Measurements from ENCODE around the gene PARD6B. TPM values are rescaled to one million over a fixed set of nuclear protein-coding genes. Genes with fewer than 3 reads are reported as not detected.

The PARD6B gene
- total RNA-seq, 1 experiment from 2014 or later: 29.6 TPM

DNA sequence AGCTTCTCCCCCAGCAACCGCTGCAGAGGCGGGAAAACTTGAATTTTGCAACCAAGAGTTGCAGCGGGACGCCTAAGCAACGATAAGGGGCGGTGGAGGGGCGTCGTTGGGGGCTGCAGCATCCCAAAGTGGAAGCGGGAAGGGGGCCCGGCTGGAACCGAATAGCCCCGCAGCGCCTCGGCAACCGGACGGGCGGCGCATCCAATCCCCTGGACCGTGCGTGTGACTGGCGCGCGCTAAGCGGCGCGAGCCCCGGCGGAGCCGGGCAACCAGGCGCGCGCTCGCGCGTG is 670 bp upstream of the PARD6B start (continued):
- TF ChIP-seq, protein P1, sequence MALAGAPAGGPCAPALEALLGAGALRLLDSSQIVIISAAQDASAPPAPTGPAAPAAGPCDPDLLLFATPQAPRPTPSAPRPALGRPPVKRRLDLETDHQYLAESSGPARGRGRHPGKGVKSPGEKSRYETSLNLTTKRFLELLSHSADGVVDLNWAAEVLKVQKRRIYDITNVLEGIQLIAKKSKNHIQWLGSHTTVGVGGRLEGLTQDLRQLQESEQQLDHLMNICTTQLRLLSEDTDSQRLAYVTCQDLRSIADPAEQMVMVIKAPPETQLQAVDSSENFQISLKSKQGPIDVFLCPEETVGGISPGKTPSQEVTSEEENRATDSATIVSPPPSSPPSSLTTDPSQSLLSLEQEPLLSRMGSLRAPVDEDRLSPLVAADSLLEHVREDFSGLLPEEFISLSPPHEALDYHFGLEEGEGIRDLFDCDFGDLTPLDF (CRISPR knock-in tag; IDR thresholded peaks at IDR 0.05): 0 out of 2 replicates have a peak, but pooled peaks have one; percentile 63
- TF ChIP-seq ELF4 (CRISPR knock-in tag; IDR thresholded peaks at IDR 0.05; ENCODE audit: low read depth) (no peak), TEAD1 (CRISPR knock-in tag; IDR thresholded peaks at IDR 0.05) (peak; percentile 41; the same call in 1 of the 2 replicates)

DNA sequence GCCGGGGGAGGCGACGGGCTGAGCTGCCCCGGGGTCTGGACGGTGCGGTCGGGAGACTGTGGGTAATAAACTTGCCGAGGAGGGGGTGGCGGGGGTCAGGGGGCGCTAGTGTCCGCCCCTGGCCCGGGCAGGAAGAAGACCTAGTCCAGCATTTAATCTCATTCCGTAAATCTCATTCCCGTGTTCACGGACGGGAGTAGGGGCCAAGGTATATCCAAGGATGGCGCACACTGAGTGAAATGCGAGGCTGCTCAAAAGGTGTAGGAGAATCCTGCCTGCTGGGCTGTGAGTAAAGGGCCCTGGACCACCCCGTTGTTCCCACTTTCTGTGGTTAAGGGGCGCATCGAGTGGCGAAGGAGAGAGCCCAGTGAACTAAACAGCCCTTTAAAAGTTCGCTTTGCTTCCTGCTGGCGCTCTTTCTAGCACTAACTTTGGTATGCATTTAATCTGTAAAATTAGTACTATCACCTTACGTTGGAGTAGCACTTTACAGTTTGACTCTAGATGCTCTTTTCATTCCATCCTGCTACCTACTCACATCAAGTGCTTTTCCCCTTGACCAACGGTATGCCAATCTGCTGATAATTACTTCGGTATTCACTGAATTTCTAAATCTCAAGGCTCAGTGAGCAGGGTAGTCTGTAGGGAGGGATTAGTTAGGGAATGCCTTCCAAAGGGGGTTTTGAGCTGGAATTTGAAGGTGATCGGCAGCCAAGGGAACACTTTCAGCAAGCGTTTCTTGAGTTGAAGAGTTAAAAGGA is 730 bp downstream of the PARD6B start:
- POLR2A ChIA-PET: interaction anchor here (1.4 to 2.0 kb wide), 2 partner anchors 68 to 200 kb away, joined by 4 to 7 read pairs; partner anchors contain the start of gene ADNP
- TF ChIP-seq RORB (CRISPR knock-in tag; IDR thresholded peaks at IDR 0.05) (no peak), NFYB (CRISPR knock-in tag; conservative IDR thresholded peaks at IDR 0.05; ENCODE audit: low read depth) (0 out of 2 replicates have a peak, but pooled peaks have one; percentile 9), NR3C1 (CRISPR knock-in tag; conservative IDR thresholded peaks at IDR 0.05; ENCODE audit: low read depth) (0 out of 2 replicates have a peak, but pooled peaks have one; percentile 1)
- TF ChIP-seq, protein P2, sequence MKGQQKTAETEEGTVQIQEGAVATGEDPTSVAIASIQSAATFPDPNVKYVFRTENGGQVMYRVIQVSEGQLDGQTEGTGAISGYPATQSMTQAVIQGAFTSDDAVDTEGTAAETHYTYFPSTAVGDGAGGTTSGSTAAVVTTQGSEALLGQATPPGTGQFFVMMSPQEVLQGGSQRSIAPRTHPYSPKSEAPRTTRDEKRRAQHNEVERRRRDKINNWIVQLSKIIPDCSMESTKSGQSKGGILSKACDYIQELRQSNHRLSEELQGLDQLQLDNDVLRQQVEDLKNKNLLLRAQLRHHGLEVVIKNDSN (CRISPR knock-in tag; IDR thresholded peaks at IDR 0.05): no peak
- TF ChIP-seq, protein P3, sequence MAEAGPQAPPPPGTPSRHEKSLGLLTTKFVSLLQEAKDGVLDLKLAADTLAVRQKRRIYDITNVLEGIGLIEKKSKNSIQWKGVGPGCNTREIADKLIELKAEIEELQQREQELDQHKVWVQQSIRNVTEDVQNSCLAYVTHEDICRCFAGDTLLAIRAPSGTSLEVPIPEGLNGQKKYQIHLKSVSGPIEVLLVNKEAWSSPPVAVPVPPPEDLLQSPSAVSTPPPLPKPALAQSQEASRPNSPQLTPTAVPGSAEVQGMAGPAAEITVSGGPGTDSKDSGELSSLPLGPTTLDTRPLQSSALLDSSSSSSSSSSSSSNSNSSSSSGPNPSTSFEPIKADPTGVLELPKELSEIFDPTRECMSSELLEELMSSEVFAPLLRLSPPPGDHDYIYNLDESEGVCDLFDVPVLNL (CRISPR knock-in tag; IDR thresholded peaks at IDR 0.05; ENCODE audit: borderline replicate concordance, low read depth): 0 out of 2 replicates have a peak, but pooled peaks have one; percentile 13
- DNase-seq (ENCODE audit: low spot score): peak; percentile 21
- H3K4me3 Mint-ChIP-seq: peak overlapping the region; percentile 78
- CTCF ChIA-PET: interaction anchor here (0.6 to 4.9 kb wide), 13 partner anchors 12 to 255 kb away, joined by 3 to 39 read pairs (median 3); partner anchors contain the start of gene BCAS4
- ATAC-seq: peak; percentile 6
- H3K27me3 Mint-ChIP-seq (ENCODE audit: low read depth): no peaks in the 10 kb centered on the region
- peak overlapping the region; percentile 67 for H3K27ac Mint-ChIP-seq
- peaks cover 43% of the 10 kb centered on the region for H3K4me1 Mint-ChIP-seq
- peaks cover 9% of the 10 kb centered on the region; the same call in 1 of the 2 replicates for H3K36me3 Mint-ChIP-seq
- H3K9me3 Mint-ChIP-seq: no peaks in the 10 kb centered on the region

DNA sequence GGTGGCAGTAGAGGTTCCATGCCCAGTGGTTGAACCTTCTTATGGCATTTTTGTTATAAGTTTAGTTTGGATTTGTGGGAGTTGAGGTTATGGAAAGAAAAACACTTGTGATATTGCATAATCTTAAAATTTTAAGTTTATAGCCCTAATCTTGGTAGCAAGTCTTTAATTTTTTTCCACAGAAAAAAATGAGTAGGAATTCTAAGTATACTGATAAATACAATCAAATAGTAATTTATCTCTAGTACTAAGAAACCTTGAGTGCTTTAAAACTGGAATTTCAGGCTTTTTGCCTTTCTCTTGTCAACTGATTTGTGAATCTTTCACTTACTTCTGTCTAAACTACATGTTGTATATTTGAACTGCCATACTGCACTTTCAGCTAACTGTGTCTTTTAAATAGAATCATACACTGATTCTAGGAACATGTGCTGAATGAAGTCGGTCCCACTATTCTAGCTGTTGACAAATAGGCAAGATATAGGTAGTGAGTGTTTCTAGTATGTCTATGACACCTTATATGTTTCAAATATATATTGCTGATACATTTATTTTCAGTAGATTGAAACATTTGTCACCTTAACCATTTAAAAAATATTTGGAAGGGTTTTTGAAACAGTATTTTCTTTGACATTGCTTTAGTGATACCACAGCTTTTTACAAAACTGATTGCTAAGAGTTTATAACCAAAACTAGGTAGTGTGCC is 2.4 kb downstream of the PARD6B start:
- H3K9me3 Mint-ChIP-seq: no peaks in the 10 kb centered on the region
- no peak for ATAC-seq
- no peaks in the 10 kb centered on the region for H3K27me3 Mint-ChIP-seq (ENCODE audit: low read depth)
- peak overlapping the region; percentile 78 for H3K4me3 Mint-ChIP-seq
- peaks cover 10% of the 10 kb centered on the region for H3K36me3 Mint-ChIP-seq
- H3K27ac Mint-ChIP-seq: no peak overlapping the region
- CTCF ChIA-PET: interaction anchor here (1.3 to 4.9 kb wide), 5 partner anchors 15 to 108 kb away, joined by 4 to 39 read pairs (median 5); no protein-coding TSS in a partner anchor
- DNase-seq (ENCODE audit: low spot score): no peak
- POLR2A ChIA-PET: interaction anchor here (0.5 to 0.8 kb wide), 2 partner anchors 20 to 93 kb away, joined by 3 to 6 read pairs; no protein-coding TSS in a partner anchor
- H3K4me1 Mint-ChIP-seq: peaks cover 50% of the 10 kb centered on the region
- TF ChIP-seq, protein P2 (CRISPR knock-in tag; IDR thresholded peaks at IDR 0.05): no peak
- no peak for TF ChIP-seq RORB (CRISPR knock-in tag; IDR thresholded peaks at IDR 0.05)
- no peak for TF ChIP-seq NFE2L1 (CRISPR knock-in tag; IDR thresholded peaks at IDR 0.05)
- TF ChIP-seq, protein P4, sequence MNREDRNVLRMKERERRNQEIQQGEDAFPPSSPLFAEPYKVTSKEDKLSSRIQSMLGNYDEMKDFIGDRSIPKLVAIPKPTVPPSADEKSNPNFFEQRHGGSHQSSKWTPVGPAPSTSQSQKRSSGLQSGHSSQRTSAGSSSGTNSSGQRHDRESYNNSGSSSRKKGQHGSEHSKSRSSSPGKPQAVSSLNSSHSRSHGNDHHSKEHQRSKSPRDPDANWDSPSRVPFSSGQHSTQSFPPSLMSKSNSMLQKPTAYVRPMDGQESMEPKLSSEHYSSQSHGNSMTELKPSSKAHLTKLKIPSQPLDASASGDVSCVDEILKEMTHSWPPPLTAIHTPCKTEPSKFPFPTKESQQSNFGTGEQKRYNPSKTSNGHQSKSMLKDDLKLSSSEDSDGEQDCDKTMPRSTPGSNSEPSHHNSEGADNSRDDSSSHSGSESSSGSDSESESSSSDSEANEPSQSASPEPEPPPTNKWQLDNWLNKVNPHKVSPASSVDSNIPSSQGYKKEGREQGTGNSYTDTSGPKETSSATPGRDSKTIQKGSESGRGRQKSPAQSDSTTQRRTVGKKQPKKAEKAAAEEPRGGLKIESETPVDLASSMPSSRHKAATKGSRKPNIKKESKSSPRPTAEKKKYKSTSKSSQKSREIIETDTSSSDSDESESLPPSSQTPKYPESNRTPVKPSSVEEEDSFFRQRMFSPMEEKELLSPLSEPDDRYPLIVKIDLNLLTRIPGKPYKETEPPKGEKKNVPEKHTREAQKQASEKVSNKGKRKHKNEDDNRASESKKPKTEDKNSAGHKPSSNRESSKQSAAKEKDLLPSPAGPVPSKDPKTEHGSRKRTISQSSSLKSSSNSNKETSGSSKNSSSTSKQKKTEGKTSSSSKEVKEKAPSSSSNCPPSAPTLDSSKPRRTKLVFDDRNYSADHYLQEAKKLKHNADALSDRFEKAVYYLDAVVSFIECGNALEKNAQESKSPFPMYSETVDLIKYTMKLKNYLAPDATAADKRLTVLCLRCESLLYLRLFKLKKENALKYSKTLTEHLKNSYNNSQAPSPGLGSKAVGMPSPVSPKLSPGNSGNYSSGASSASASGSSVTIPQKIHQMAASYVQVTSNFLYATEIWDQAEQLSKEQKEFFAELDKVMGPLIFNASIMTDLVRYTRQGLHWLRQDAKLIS (CRISPR knock-in tag; IDR thresholded peaks at IDR 0.05; ENCODE audit: borderline replicate concordance): no peak
- TF ChIP-seq, protein P5, sequence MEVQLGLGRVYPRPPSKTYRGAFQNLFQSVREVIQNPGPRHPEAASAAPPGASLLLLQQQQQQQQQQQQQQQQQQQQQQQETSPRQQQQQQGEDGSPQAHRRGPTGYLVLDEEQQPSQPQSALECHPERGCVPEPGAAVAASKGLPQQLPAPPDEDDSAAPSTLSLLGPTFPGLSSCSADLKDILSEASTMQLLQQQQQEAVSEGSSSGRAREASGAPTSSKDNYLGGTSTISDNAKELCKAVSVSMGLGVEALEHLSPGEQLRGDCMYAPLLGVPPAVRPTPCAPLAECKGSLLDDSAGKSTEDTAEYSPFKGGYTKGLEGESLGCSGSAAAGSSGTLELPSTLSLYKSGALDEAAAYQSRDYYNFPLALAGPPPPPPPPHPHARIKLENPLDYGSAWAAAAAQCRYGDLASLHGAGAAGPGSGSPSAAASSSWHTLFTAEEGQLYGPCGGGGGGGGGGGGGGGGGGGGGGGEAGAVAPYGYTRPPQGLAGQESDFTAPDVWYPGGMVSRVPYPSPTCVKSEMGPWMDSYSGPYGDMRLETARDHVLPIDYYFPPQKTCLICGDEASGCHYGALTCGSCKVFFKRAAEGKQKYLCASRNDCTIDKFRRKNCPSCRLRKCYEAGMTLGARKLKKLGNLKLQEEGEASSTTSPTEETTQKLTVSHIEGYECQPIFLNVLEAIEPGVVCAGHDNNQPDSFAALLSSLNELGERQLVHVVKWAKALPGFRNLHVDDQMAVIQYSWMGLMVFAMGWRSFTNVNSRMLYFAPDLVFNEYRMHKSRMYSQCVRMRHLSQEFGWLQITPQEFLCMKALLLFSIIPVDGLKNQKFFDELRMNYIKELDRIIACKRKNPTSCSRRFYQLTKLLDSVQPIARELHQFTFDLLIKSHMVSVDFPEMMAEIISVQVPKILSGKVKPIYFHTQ (CRISPR knock-in tag; IDR thresholded peaks at IDR 0.05): no peak
- TF ChIP-seq JUN (CRISPR knock-in tag; IDR thresholded peaks at IDR 0.05): no peak
- TF ChIP-seq, protein P6, sequence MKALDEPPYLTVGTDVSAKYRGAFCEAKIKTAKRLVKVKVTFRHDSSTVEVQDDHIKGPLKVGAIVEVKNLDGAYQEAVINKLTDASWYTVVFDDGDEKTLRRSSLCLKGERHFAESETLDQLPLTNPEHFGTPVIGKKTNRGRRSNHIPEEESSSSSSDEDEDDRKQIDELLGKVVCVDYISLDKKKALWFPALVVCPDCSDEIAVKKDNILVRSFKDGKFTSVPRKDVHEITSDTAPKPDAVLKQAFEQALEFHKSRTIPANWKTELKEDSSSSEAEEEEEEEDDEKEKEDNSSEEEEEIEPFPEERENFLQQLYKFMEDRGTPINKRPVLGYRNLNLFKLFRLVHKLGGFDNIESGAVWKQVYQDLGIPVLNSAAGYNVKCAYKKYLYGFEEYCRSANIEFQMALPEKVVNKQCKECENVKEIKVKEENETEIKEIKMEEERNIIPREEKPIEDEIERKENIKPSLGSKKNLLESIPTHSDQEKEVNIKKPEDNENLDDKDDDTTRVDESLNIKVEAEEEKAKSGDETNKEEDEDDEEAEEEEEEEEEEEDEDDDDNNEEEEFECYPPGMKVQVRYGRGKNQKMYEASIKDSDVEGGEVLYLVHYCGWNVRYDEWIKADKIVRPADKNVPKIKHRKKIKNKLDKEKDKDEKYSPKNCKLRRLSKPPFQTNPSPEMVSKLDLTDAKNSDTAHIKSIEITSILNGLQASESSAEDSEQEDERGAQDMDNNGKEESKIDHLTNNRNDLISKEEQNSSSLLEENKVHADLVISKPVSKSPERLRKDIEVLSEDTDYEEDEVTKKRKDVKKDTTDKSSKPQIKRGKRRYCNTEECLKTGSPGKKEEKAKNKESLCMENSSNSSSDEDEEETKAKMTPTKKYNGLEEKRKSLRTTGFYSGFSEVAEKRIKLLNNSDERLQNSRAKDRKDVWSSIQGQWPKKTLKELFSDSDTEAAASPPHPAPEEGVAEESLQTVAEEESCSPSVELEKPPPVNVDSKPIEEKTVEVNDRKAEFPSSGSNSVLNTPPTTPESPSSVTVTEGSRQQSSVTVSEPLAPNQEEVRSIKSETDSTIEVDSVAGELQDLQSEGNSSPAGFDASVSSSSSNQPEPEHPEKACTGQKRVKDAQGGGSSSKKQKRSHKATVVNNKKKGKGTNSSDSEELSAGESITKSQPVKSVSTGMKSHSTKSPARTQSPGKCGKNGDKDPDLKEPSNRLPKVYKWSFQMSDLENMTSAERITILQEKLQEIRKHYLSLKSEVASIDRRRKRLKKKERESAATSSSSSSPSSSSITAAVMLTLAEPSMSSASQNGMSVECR (CRISPR knock-in tag; IDR thresholded peaks at IDR 0.05; ENCODE audit: borderline replicate concordance): no peak
- no peak for TF ChIP-seq ZBTB21 (CRISPR knock-in tag; IDR thresholded peaks at IDR 0.05; ENCODE audit: borderline replicate concordance)
